ENCODE results near the gene SMAD6.
"Not testable (repeated sequence)": the region's sequence is repeated elsewhere in the genome, so short reads cannot be mapped to it uniquely, and the experiment has no call there.

SMAD6 gene

GRCh38 chr15:66754789-66755188, 52.8 kb downstream of the SMAD6 start:
- peaks cover 10% of the 10 kb centered on the region; the same call in 1 of the 2 replicates for H3K9me3 ChIP-seq
- DNase-seq: no peak
- H3K36me3 ChIP-seq: peaks cover 64% of the 10 kb centered on the region
- H3K4me1 ChIP-seq: peaks cover 6% of the 10 kb centered on the region
- no peak for TF ChIP-seq CTCF (IDR thresholded peaks at IDR 0.05; ENCODE audit: low read depth, low read length)
- no peaks in the 10 kb centered on the region for H3K27me3 ChIP-seq
- no peak overlapping the region for H3K4me3 ChIP-seq (ENCODE audit: low read depth, low read length)

DNA sequence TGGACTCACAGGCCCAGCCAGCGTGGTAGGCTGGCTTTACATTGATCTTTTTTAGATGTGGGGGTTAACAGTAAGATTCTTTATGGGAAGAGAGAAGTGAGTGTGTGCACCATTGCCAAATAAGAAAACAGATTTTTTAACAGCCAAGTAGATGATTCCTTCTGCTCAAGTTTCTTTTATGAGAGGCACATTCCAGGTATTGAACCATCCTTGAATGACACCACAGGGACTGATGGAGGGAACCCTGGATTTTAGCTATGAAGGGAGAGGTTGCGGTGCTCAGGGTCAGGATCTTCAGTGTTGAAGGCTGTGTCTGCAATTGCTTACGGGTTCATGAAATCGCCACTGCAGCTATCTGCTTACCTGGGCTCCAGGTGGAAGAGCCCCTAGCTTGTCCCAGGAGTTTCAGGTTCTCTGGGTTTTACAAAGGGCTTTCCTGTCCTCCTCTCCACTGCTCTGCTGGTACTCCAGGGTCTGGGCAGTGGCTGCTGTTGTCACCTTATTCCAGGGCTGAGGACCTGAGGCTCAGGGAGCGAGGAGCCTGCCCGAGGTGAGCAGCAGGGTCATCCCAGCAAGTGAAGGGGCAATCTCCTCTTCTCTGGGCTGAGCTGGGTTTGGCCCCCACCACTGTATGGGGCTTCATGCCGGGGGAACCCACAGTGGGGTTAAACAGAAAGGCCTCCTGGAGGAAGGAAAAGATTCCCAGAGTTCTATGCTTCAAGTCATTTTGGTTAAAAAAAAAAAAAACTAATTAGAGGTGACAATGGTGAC, 53.4 kb downstream of the SMAD6 start:
- peaks cover 10% of the 10 kb centered on the region; the same call in 1 of the 2 replicates for H3K9me3 ChIP-seq
- no peak for TF ChIP-seq CTCF (IDR thresholded peaks at IDR 0.05; ENCODE audit: low read depth, low read length)
- DNase-seq: no peak
- H3K36me3 ChIP-seq: peaks cover 61% of the 10 kb centered on the region
- H3K27me3 ChIP-seq: no peaks in the 10 kb centered on the region
- peaks cover 5% of the 10 kb centered on the region for H3K4me1 ChIP-seq
- no peak overlapping the region for H3K4me3 ChIP-seq (ENCODE audit: low read depth, low read length)

DNA sequence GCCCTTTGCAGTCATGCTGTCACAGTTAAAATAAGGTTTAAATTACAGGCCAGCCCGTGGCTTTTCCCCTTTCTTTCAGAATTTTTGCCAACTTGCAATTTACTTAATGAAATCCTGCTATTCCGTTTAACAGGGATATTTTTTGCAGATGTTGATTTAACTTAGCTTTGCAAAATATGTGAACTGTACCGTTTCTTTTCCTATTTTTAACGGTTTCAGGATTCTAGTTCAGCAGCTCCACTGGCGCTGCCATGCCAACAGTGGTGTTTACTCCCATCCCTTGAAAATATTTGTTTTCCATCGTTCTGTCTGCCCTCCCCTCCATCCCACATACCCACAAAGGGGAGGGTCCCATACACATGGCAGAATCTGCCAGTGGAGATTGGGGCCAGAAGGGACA, 54.3 kb downstream of the SMAD6 start:
- Histone ChIP-seq H3K4me3 (ENCODE audit: low read depth, low read length) (no peak overlapping the region), H3K36me3 (peaks cover 60% of the 10 kb centered on the region), H3K27me3 (no peaks in the 10 kb centered on the region), H3K4me1 (peaks cover 4% of the 10 kb centered on the region), H3K9me3 (peaks cover 10% of the 10 kb centered on the region; the same call in 1 of the 2 replicates)
- DNase-seq: no peak
- no peak for TF ChIP-seq CTCF (IDR thresholded peaks at IDR 0.05; ENCODE audit: low read depth, low read length)

DNA sequence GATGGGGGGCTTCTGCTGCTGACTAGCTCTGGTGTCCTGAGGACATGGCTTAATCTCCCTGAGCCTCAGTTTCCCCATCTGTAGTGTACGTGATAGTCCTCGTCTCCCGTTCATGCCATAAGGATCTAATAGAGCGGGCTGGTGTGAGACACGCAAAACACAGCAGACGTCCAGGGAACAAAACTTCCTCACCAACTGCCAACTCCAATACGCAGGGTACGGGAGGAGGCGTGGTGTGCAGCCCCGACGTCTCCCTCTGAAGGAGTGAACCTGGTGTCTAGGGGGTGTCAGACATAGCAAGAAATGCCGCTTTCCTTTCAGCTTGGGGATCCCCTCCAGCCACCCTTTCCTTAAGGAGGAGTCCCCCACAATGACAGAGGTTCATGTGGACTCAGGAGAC, 55.0 kb downstream of the SMAD6 start:
- Histone ChIP-seq H3K36me3 (peaks cover 54% of the 10 kb centered on the region), H3K9me3 (peaks cover 10% of the 10 kb centered on the region; the same call in 1 of the 2 replicates), H3K4me1 (peaks cover 1% of the 10 kb centered on the region), H3K4me3 (ENCODE audit: low read depth, low read length) (no peak overlapping the region), H3K27me3 (no peaks in the 10 kb centered on the region)
- no peak for TF ChIP-seq CTCF (IDR thresholded peaks at IDR 0.05; ENCODE audit: low read depth, low read length)
- DNase-seq: no peak

DNA sequence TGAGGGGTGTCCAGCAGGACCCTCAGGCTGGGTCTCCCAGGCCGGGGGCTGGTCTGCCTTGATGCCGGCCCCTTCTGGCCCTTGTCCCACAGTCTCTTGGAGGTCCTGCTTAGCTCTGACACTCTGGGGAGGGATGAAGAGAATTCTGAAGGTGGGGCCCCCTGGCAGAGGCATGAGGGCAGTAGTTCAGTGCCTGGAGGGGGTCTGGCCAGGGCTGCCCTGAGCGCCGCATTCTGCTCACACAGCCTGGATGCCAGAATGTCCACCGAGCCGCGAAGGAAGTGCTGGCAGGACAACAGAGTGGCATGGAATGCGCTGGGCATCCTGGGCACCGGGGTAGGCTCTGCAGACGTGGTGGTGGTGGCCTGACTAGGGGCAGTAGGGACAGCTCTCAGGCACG, 55.5 kb downstream of the SMAD6 start:
- no peak for TF ChIP-seq CTCF (IDR thresholded peaks at IDR 0.05; ENCODE audit: low read depth, low read length)
- Histone ChIP-seq H3K9me3 (peaks cover 10% of the 10 kb centered on the region; the same call in 1 of the 2 replicates), H3K27me3 (no peaks in the 10 kb centered on the region), H3K4me1 (peaks cover 6% of the 10 kb centered on the region), H3K36me3 (peaks cover 51% of the 10 kb centered on the region), H3K4me3 (ENCODE audit: low read depth, low read length) (no peak overlapping the region)
- no peak for DNase-seq

DNA sequence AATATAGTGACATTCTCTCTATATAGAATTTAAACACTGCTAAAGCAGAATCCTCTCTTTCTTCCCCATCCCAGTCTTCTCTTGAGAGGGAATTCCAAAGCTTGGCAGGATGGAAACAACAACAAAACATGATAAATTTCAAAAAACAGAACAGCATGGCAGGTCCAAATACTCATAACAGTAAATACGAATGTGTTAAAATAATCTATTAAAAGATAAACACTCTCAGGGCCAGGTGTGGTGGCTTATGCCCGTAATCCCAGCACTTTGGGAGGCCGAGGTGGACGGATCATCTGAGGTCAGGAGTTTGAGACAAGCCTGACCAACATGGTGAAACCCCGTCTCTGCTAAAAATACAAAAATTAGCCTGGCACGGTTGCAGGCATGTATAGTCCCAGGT, 56.2 kb downstream of the SMAD6 start:
- peaks cover 45% of the 10 kb centered on the region for H3K36me3 ChIP-seq
- not testable (repeated sequence) for H3K27me3 ChIP-seq; DNase-seq; H3K4me3 ChIP-seq (ENCODE audit: low read depth, low read length)
- peaks cover 13% of the 10 kb centered on the region for H3K4me1 ChIP-seq
- H3K9me3 ChIP-seq: peaks cover 10% of the 10 kb centered on the region; the same call in 1 of the 2 replicates

All from BE2C (cell line).